ENCODE measurements around the gene MAPK10.

MAPK10 gene

DNA sequence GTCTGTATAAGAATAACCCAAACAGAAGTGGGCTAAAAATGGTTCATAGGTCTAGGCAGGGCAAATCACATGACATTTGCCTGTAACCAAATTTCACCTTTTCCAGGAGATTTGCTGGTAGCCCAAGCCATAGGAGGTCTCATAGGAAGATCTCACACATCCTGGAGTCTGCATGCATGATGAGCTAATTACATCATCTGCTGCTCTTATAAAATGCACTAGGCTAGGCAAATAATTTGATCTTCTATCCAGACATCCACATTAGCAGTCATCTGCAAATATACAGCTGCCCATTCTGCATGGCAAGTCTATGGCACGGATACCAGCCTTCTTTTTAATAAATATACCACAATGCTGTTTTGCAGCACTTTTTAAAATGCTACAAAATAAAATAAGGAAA, 87.2 kb downstream of the MAPK10 start:
- no peak for DNase-seq

- DNase-seq = no peak
These were observed 88.8 kb downstream of the MAPK10 start for GRCh38 chr4:86271057-86271456.

DNA sequence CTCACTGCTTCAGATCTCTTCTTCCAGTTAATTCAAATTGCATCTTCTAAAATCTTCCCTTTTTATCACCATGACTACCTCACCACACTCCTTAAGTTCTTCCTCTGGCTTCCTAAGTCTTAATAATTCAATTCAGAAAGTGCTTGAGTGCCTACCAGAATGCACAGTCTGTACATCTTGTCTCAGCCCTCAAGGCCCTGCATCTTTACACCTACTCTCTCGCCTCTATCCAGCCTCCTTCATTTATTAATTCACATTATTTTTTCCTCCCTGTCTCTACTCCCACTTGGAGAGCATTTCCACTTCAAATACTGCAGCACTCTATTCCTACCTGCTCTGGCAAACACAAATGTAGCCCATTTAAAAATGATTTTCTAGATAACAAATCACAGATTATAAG, 90.5 kb downstream of the MAPK10 start:
- DNase-seq = no peak

- DNase-seq = no peak
These were observed 95.6 kb downstream of the MAPK10 start for GRCh38 chr4:86264241-86264640.

DNA sequence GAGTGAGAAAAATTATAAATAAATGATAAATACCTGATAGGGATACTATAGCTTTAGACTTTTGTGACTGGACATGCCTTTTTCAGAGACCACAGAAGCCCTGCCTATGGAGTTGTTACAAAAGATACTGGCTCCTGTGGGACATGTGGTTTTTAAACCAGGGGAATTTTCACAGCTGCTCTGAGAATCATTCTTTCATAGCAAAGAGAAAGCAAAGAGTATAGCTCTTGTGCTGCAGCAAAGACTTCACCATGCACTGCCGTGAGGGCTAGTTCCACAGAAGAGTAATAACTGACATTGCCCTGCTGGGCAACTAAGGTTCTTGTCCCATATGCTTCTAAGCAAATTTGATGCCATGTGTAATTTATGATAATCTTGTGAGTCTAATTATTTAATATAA, 98.2 kb downstream of the MAPK10 start:
- no peak for DNase-seq

GRCh38 chr4:86256086-86256485, 103.8 kb downstream of the MAPK10 start:
- no peak for DNase-seq

- DNase-seq = no peak
These were observed 109.2 kb downstream of the MAPK10 start for GRCh38 chr4:86250619-86251018.

- DNase-seq = no peak
These were observed 109.8 kb downstream of the MAPK10 start for GRCh38 chr4:86250006-86250405.

DNA sequence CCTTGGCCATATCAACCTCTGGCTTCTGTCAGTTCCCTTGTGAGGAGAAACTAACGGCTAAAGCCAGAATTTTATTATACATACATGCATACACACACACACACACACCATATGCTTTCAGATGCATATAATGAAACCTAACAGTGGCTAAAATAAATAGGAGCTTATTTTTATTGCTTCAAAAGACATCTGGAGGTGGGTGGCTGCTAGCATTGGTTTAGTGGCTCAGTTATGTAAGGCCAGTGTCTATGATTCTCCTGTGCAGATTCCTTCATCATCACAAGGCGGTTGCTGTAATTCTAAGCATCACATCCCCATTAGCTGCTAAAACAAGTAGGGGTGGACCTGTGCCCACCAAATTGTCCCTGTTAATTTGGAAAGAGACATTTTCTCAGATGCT, 110.8 kb downstream of the MAPK10 start:
- DNase-seq = no peak

- DNase-seq = no peak
These were observed 111.9 kb downstream of the MAPK10 start for GRCh38 chr4:86247906-86248305.

DNA sequence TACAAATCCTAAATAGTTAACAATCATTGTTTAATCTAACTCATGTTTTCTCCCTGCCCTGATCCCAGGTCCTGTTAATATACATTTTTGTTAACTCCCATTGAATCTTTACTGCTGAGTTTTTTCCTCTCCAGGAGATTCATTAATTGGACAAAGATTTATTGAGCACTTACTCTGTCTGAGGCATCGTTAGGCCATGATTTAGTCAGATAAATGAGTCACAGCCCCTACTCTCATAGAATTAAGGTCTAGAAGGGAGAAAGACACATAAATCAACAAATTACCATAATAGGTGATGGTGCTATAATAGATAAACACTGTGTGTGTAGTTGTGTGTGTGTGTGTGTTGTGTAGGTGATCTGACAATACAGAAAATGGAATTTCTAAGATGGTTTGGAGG, 112.5 kb downstream of the MAPK10 start:
- no peak for DNase-seq

- DNase-seq = no peak
These were observed 116.1 kb downstream of the MAPK10 start for GRCh38 chr4:86243750-86244149.

DNA sequence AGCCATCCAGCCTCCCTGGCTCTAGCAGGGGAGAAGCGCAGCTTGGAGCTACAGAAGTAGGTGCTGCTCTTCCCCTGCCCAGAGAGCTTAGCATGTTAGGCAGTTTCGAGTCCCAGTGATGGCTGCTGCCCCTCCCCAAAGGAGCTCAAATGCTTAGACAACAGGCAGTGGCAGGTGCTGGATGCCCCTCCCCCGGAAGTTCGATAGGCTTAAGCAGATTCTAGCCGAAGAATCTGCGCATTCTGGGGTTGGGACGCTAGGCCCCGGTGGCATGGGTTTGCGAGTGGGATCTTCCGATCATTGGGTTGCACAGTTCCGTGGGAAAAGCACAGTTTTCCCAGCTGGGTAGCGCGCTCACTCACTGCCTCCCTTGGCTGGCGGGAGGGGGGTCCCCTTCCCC, 117.2 kb downstream of the MAPK10 start:
- no peak for DNase-seq

DNA sequence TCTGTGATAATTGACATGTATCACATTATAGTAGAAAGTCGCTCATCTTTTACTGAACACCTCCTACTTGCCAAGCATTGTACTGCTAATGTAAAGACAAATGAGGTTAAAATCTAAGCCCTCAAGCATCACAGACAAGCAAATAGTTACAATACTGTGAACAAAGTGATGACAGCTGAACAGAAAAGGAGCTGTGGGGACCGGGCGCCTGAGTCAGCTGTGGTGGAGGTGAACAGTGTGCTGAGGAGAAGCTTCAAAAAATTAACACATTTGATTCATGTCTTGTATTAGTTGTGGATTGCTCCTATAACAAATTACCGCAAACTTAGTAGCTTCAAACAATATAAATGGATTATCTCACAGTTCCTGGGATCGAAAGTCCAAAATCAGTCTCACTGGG, 124.3 kb downstream of the MAPK10 start:
- no peak for DNase-seq

- no peak for DNase-seq
These were observed 126.2 kb downstream of the MAPK10 start for GRCh38 chr4:86233681-86234080.

GRCh38 chr4:86233090-86233489, 126.8 kb downstream of the MAPK10 start:
- DNase-seq = no peak

DNA sequence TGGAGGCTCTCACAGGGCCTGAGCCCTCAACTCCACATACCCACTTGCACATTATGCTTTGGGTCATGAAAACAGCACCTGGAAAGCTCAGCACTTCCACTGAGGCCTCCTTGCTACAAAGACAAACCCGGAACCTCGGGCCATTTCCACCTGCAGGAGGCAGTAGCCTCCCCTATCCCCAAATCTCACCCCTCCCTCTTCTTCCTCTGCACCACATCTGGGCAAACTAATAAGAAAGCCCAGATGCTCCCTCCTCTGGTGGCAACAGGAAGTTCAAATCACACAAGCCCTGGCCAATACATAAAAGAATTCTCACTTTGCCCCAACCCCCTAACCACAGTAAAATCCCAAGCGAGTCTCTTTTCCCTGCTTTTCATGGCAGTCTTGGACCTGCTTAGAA, 136.4 kb downstream of the MAPK10 start:
- DNase-seq = no peak

DNA sequence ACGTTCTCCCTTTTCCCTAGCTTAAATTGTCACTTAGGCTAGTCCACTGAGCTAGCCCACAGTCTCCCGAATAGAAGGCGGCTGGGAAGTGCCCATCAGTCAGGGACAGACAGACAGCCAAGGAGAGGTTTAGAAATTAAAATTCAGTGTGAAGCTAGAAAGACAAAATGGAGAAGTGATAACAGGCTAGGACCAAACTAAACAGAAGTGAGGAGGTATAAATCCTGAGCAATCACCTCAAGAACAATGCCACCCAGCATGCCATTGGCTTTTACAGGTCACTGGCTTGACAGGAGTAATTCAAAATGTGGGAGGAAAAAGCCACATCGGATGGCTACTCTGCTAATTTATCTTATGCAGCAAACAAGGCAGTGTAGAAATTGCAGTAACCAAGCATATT, 138.9 kb downstream of the MAPK10 start:
- no peak for DNase-seq

- DNase-seq = no peak
These were observed 139.7 kb downstream of the MAPK10 start for GRCh38 chr4:86220121-86220520.

DNA sequence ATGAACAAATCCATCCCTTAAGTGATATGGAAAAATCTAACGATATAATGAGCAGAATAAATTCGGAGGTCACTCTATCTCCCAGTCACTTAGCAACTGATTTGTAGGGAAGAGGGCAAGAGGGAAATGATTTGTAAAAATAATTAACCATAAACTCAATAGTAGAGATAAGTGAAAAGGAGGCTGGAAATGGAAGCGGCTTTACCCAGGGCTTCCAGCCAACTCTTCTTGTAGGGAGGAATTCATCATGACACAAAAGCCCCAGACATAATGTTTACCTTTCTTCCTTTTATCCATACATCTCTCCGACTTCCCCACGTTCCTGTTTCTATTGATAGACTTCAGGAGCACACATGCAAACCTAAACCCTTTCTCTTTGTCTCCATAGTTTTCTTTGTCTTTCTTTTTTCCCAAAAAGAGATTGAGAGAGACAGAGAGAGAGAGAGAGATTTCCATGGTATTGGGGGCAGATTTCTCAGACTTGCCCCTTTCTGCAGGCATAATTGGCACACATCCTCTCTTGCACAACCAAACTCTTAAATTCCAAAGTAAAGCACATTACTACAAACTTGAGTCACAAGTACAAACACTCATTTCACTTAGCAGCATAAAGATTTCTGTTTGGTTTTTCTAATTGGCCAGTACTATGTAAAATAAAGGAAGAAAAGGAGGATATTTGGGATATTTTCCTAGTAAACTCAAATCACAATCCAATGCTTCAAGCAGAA, 140.9 kb downstream of the MAPK10 start:
- no peak for DNase-seq

DNA sequence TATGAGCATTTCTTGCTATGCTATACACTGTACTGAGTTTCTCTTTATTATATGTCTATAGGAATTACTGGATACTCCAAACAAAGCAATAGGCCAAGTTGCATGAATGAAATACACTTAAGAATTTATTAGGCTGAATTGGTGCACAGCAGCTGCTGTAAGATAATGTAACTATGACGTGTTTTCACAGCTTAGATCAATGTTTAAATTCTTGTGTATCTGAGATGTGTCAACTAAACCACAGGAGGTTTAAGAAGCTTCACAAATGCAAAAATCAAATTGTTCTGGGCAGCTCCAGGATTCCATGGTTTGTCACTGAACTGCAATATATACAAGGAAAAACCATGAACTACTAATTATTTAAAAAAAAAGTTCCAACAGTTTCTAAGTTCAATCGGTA, 156.7 kb downstream of the MAPK10 start:
- DNase-seq = no peak

GRCh38 chr4:86185659-86186058, 174.2 kb downstream of the MAPK10 start:
- DNase-seq = no peak

GRCh38 chr4:86184901-86185285, 175.0 kb downstream of the MAPK10 start:
- no peak for DNase-seq

- DNase-seq = no peak
These were observed 175.5 kb downstream of the MAPK10 start for GRCh38 chr4:86184216-86184900.

DNA sequence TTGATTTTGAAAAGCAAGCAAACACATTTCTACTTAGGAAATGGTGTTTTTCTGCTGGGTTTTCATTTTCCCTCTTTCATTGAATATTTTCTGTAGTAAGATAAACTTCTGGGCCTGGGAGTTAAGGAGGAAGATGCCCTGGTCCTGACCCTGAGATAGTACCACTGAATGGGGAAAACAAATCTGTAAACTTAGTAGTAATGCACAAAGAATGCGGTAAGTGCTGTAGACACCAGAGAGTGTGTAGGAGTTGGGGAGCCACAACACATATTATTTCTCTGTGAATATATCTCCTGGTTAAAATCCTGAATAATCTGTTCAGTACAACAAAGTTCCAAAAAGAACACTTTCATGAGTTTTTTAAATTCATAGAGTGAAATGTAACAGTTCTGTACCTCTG, 178.3 kb downstream of the MAPK10 start:
- DNase-seq = no peak

All from NCI-H510A (cell line).